B cell (primary cell): ENCODE measurements around the gene GNAL. TPM values are rescaled to one million over a fixed set of nuclear protein-coding genes. Genes with fewer than 3 reads are reported as not detected.

Source experiments
- ATAC-seq: fragments of 200-7000 bp; cut with Tn5 transposase; one replicate; pipeline ENCODE4 v1.10.0; 2021; ENCODE audit warnings: low read depth, mild to moderate bottlenecking, moderate number of reproducible peaks, moderate library complexity
- CTCF ChIA-PET: fragments of 350-600 bp; sonication (Branson Sonifier 250); formaldehyde crosslinking; loops from one replicate; lab custom pipeline; 2021; ENCODE audit warnings: antibody characterized with exemption, inconsistent platforms; lab: Charles Lee
- POLR2A ChIA-PET: fragments of 350-600 bp; sonication (Branson Sonifier 250); formaldehyde crosslinking; loops from one replicate; lab custom pipeline; 2021; ENCODE audit warnings: antibody characterized with exemption; lab: Charles Lee
- DNase-seq: peaks from one replicate; pipeline ENCODE4 v3.0.0; 2013
- H2AFZ ChIP-seq: 2 replicates; pipeline ENCODE4 v1.6.1; 2012; ENCODE audit warnings: mild to moderate bottlenecking, low read depth, low read length; ENCODE audit not compliant: insufficient read depth, poor library complexity, severe bottlenecking
- H3K27ac ChIP-seq, 2 donors: 1 replicate in 1 of 2; 2 replicates in 1 of 2; pipeline ENCODE4 v1.5.1; 2012 to 2013; ENCODE audit warnings: low read length in 2 of 2, mild to moderate bottlenecking in 2 of 2, moderate library complexity in 1 of 2
- H3K27me3 ChIP-seq, 4 experiments: fragments of 200-600 bp in 1 of 4; sonication (generic) in 1 of 4; replicated peaks in 1 of 4; 1 replicate in 2 of 4; 2 replicates in 2 of 4; pipeline versions ENCODE4 v1.6.1 to v1.7.0; 2013 to 2016; ENCODE audit warnings: low read length in 3 of 4, mild to moderate bottlenecking in 2 of 4, mixed read lengths in 1 of 4, moderate library complexity in 1 of 4; ENCODE audit not compliant: insufficient read depth in 4 of 4, control insufficient read depth in 3 of 4; ENCODE audit errors: control extremely low read depth in 1 of 4
- H3K36me3 ChIP-seq, 2 experiments: replicated peaks in 1 of 2; 1 replicate in 1 of 2; 2 replicates in 1 of 2; pipeline versions ENCODE4 v1.6.1 to v1.7.1; 2013; ENCODE audit warnings: low read length in 1 of 2; ENCODE audit not compliant: insufficient read depth in 2 of 2, control insufficient read depth in 1 of 2; ENCODE audit errors: control extremely low read depth in 1 of 2, extremely low read depth in 1 of 2
- H3K4me1 ChIP-seq, 2 donors: fragments of 200-600 bp in 1 of 2; sonication (generic) in 1 of 2; 1 replicate in 1 of 2; 2 replicates in 1 of 2; pipeline versions ENCODE4 v1.5.1 to v1.6.1; 2013 to 2017; ENCODE audit warnings: low read length in 2 of 2; ENCODE audit not compliant: control insufficient read depth in 2 of 2, insufficient read depth in 2 of 2
- H3K4me2 ChIP-seq: replicated peaks from 2 replicates; pipeline ENCODE3; 2012; ENCODE audit warnings: mild to moderate bottlenecking, low read depth, low read length; ENCODE audit not compliant: poor library complexity, severe bottlenecking
- H3K4me3 ChIP-seq, 5 experiments: fragments of 200-600 bp in 1 of 5; sonication (generic) in 1 of 5; 1 replicate in 3 of 5; 2 replicates in 2 of 5; pipeline versions ENCODE4 v1.5.1 to v1.7.0; 2011 to 2016; ENCODE audit warnings: low read length in 4 of 5, mild to moderate bottlenecking in 4 of 5, low read depth in 2 of 5, control low read depth in 1 of 5, moderate library complexity in 1 of 5; ENCODE audit not compliant: insufficient read depth in 1 of 5; ENCODE audit errors: control extremely low read depth in 1 of 5, extremely low read depth in 1 of 5
- H3K79me2 ChIP-seq: fragments of 200-600 bp; sonication (generic); one replicate; pipeline ENCODE4 v1.6.0; 2016; ENCODE audit warnings: low read length; ENCODE audit not compliant: control insufficient read depth, insufficient read depth
- H3K9ac ChIP-seq: fragments of 200-600 bp; sonication (generic); 2 replicates; pipeline ENCODE4 v1.6.1; 2017; ENCODE audit warnings: mild to moderate bottlenecking, low read length, moderate library complexity
- H3K9me3 ChIP-seq, 3 donors: one replicate each; pipeline versions ENCODE4 v1.6.1 to v1.7.1; 2013; ENCODE audit warnings: low read length in 2 of 3; ENCODE audit not compliant: control insufficient read depth in 2 of 3, insufficient read depth in 1 of 3; ENCODE audit errors: control extremely low read depth in 1 of 3
- H4K20me1 ChIP-seq: 2 replicates; pipeline ENCODE4 v1.6.0; 2012; ENCODE audit warnings: mild to moderate bottlenecking, low read length; ENCODE audit not compliant: insufficient read depth, control insufficient read depth, poor library complexity, severe bottlenecking
- H3K27ac Mint-ChIP-seq: one replicate; pipeline ENCODE4 v1.8.0; 2021; ENCODE audit warnings: mixed read lengths
- H3K27me3 Mint-ChIP-seq: one replicate; pipeline ENCODE4 v1.8.0; 2021; ENCODE audit warnings: mixed read lengths
- H3K4me1 Mint-ChIP-seq: one replicate; pipeline ENCODE4 v1.8.0; 2021; ENCODE audit warnings: mixed read lengths
- H3K4me3 Mint-ChIP-seq: one replicate; pipeline ENCODE4 v1.8.0; 2021; ENCODE audit warnings: mixed read lengths
- H3K9me3 Mint-ChIP-seq: one replicate; pipeline ENCODE4 v1.8.0; 2022; ENCODE audit warnings: mixed read lengths; ENCODE audit not compliant: insufficient read depth
- CTCF ChIP-seq: fragments of 200-600 bp; IDR thresholded peaks from one replicate; pipeline ENCODE4 v1.8.0; 2022; ENCODE audit warnings: antibody characterized with exemption, mild to moderate bottlenecking
- EZH2 ChIP-seq: IDR thresholded peaks from 2 replicates; pipeline ENCODE4 v1.6.1; 2012; ENCODE audit warnings: borderline replicate concordance, low read depth, mild to moderate bottlenecking, moderate library complexity, low read length; ENCODE audit not compliant: insufficient read depth, poor library complexity, severe bottlenecking
- WGBS: methylation state at CpG from one replicate; pipeline ENCODE4 v1.1.5; 2013; ENCODE audit warnings: missing lambda C conversion rate; ENCODE audit not compliant: insufficient coverage; 5-methylcytosine and 5-hydroxymethylcytosine counted together
- intact Hi-C: fragments of 100-400 bp; cut with micrococcal nuclease; formaldehyde crosslinking; loops from one replicate; pipeline ENCODE4 v1.10.0; 2022
- polyA plus RNA-seq: library from polyadenylated mRNA; depleted of rRNA; stranded (reverse); fragments of >200 nt; gene quantifications from 2 replicates; pipeline ENCODE4 v1.2.3, GENCODE V29; 2012
- total RNA-seq, 2 donors: library from RNA; stranded (reverse); fragments of 120-200 nt in 1 of 2; gene quantifications; 1 replicate in 1 of 2; 2 replicates in 1 of 2; pipeline versions ENCODE4 v1.2.3 to v1.2.4, GENCODE V29; 2013 to 2022

GNAL gene
- total and polyA plus RNA-seq, 2 donors (not counting 1 experiment from before 2014, with no cell fraction given): 0.01 to 0.12 TPM

- CTCF ChIA-PET: no interaction called here
These were observed 15.5 kb upstream of the GNAL start for GRCh38 chr18:11673560-11673959.

GRCh38 chr18:11674119-11674518, 14.9 kb upstream of the GNAL start:
- CTCF ChIA-PET: no interaction called here
- ATAC-seq (no peak), DNase-seq (no peak)
- H3K4me1 ChIP-seq: no peaks in the 10 kb centered on the region
- Mint-ChIP-seq H3K4me1 (no peaks in the 10 kb centered on the region), H3K9me3 (no peaks in the 10 kb centered on the region), H3K27ac (no peak overlapping the region), H3K27me3 (peaks cover 47% of the 10 kb centered on the region), H3K4me3 (no peak overlapping the region)
- POLR2A ChIA-PET: no interaction called here
- H3K27ac ChIP-seq: no peak overlapping the region
- no peaks in the 10 kb centered on the region for H4K20me1 ChIP-seq
- H3K4me2 ChIP-seq: no peak overlapping the region
- TF ChIP-seq EZH2 (no peak), CTCF (no peak)
- no peak overlapping the region for H2AFZ ChIP-seq
- H3K36me3 ChIP-seq: no peaks in the 10 kb centered on the region
- peaks cover 0 to 2% (median 0%) of the 10 kb centered on the region in 3 donors for H3K9me3 ChIP-seq
- no peaks in the 10 kb centered on the region for H3K79me2 ChIP-seq
- H3K4me3 ChIP-seq: no peak overlapping the region
- intact Hi-C loops: no loop called here
- 76% methylated on average over 3 of the region's 3 CpGs for WGBS
- peaks cover 0 to 3% (median 0%) of the 10 kb centered on the region in 4 experiments for H3K27me3 ChIP-seq
- H3K9ac ChIP-seq: no peak overlapping the region

More at GRCh38 chr18:11673560-11673959, 15.5 kb upstream of the GNAL start:
- Histone ChIP-seq H3K27ac (no peak overlapping the region), H3K4me1 (no peaks in the 10 kb centered on the region), H3K9ac (no peak overlapping the region), H2AFZ (no peak overlapping the region), H3K36me3 (no peaks in the 10 kb centered on the region), H3K27me3 (peaks cover 0 to 3% (median 0%) of the 10 kb centered on the region in 4 experiments), H3K9me3 (peaks cover 0 to 2% (median 0%) of the 10 kb centered on the region in 3 donors), H4K20me1 (no peaks in the 10 kb centered on the region), H3K79me2 (no peaks in the 10 kb centered on the region), H3K4me2 (no peak overlapping the region), H3K4me3 (no peak overlapping the region)
- peaks cover 47% of the 10 kb centered on the region for H3K27me3 Mint-ChIP-seq
- H3K27ac Mint-ChIP-seq: no peak overlapping the region
- no peak for DNase-seq
- POLR2A ChIA-PET: no interaction called here
- intact Hi-C loops: no loop called here
- no peaks in the 10 kb centered on the region for H3K4me1 Mint-ChIP-seq
- WGBS: 84% methylated on average over 8 of the region's 9 CpGs
- no peak for ATAC-seq
- H3K9me3 Mint-ChIP-seq: no peaks in the 10 kb centered on the region
- H3K4me3 Mint-ChIP-seq: no peak overlapping the region
- TF ChIP-seq EZH2: no peak
- TF ChIP-seq CTCF: no peak
